GM12878 (cell line): ENCODE data around the gene SPINK4. TPM values are rescaled to one million over a fixed set of nuclear protein-coding genes. Genes with fewer than 3 reads are reported as not detected.
A peak's percentile ranks its signal among the peaks of the same experiment; 100 is the strongest.

Source experiments
- ATAC-seq: fragments of 200-7000 bp; cut with Tn5 transposase; 3 replicates; pipeline ENCODE4 v1.9.1; 2020; ENCODE audit warnings: mild to moderate bottlenecking, moderate library complexity
- BruUV-seq: library from RNA; stranded (reverse); fragments of 400-500 nt; replicated peaks from 2 replicates; lab custom pipeline; 2021; lab: Mats Ljungman, UMichigan
- CTCF ChIA-PET: fragments of 300-600 bp; sonication (Branson Sonifier 250); formaldehyde crosslinking; extraction: SDS; loops from one replicate; lab custom pipeline; 2021; ENCODE audit warnings: inconsistent platforms; lab: Yijun Ruan, JAX
- POLR2A ChIA-PET: fragments of 350-600 bp; formaldehyde crosslinking; extraction: SDS; loops from one replicate; lab custom pipeline; 2021; ENCODE audit warnings: inconsistent platforms; lab: Charles Lee
- RAD21 ChIA-PET: fragments of 300-600 bp; sonication (Branson Sonifier 250); formaldehyde crosslinking; loops from one replicate; lab custom pipeline; 2023; ENCODE audit warnings: antibody characterized with exemption; ENCODE audit not compliant: unreplicated experiment; lab: Charles Lee
- SMC1A ChIA-PET: fragments of 300-600 bp; sonication (Branson Sonifier 250); formaldehyde crosslinking; loops from one replicate; lab custom pipeline; 2023; ENCODE audit not compliant: unreplicated experiment, uncharacterized antibody; lab: Charles Lee
- DNase-seq: peaks from one replicate; pipeline ENCODE4 v3.0.0-alpha.2; 2011; ENCODE audit warnings: low read depth, low spot score
- FAIRE-seq: peaks from 3 replicates; lab custom pipeline; 2011; peaks lifted over from hg19 to GRCh38; lab: Jason Lieb, UNC
- H2AFZ ChIP-seq: 2 replicates; pipeline ENCODE4 v1.6.0; 2011; ENCODE audit warnings: low read depth, low read length, control low read depth; ENCODE audit not compliant: control insufficient read depth
- H3K27ac ChIP-seq: 2 replicates; pipeline ENCODE4 v1.5.1; 2011; ENCODE audit warnings: control low read depth; ENCODE audit not compliant: control insufficient read depth, insufficient read depth
- H3K27me3 ChIP-seq, 2 experiments: replicated peaks in 1 of 2; 2 replicates each; pipeline versions ENCODE4 v1.6.0 to v1.6.1; 2011; ENCODE audit warnings: low read length in 1 of 2; ENCODE audit not compliant: control insufficient read depth in 2 of 2, insufficient read depth in 2 of 2
- H3K36me3 ChIP-seq, 2 experiments: 2 replicates each; pipeline ENCODE4 v1.5.1; 2011; ENCODE audit warnings: low read length in 1 of 2; ENCODE audit not compliant: control insufficient read depth in 2 of 2, insufficient read depth in 2 of 2
- H3K4me1 ChIP-seq: 2 replicates; pipeline ENCODE4 v1.6.1; 2011; ENCODE audit warnings: mild to moderate bottlenecking, low read length, moderate library complexity, mixed read lengths; ENCODE audit not compliant: control insufficient read depth, insufficient read depth
- H3K4me2 ChIP-seq: 2 replicates; pipeline ENCODE4 v1.6.0; 2011; ENCODE audit warnings: control low read depth; ENCODE audit not compliant: control insufficient read depth, insufficient read depth
- H3K4me3 ChIP-seq: fragments of 200-600 bp; sonication (generic); 2 replicates; pipeline ENCODE4 v1.5.1; 2016
- H3K79me2 ChIP-seq: 2 replicates; pipeline ENCODE4 v1.6.0; 2011; ENCODE audit warnings: low read length; ENCODE audit not compliant: control insufficient read depth, insufficient read depth
- H3K9ac ChIP-seq: 2 replicates; pipeline ENCODE4 v1.8.0; 2011; ENCODE audit warnings: low read length, control low read depth, mixed read lengths; ENCODE audit not compliant: control insufficient read depth, insufficient read depth
- H3K9me3 ChIP-seq: replicated peaks from 3 replicates; pipeline ENCODE4 v1.5.1; 2011; ENCODE audit warnings: mild to moderate bottlenecking, low read length; ENCODE audit not compliant: control insufficient read depth, insufficient read depth
- H4K20me1 ChIP-seq: 2 replicates; pipeline ENCODE4 v1.6.0; 2011; ENCODE audit not compliant: control insufficient read depth, insufficient read depth
- ATF2 ChIP-seq: IDR thresholded peaks from 2 replicates; pipeline ENCODE4 v1.6.1; 2012; ENCODE audit warnings: low read length, inconsistent platforms
- CREM ChIP-seq: IDR thresholded peaks from 2 replicates; pipeline ENCODE4 v1.6.1; 2014; ENCODE audit warnings: antibody characterized with exemption, low read depth
- IKZF2 ChIP-seq, 2 experiments: fragments of 450-650 bp; IDR thresholded peaks; 2 replicates each; pipeline ENCODE4 v1.6.1; 2017; ENCODE audit warnings: mild to moderate bottlenecking in 2 of 2, moderate library complexity in 2 of 2
- MXI1 ChIP-seq: fragments of 150-350 bp; IDR thresholded peaks from 2 replicates; pipeline ENCODE4 v1.6.1; 2011; ENCODE audit warnings: low read depth, mild to moderate bottlenecking, inconsistent platforms, low read length, improper control_type of control experiment
- MYB ChIP-seq: fragments of 150-350 bp; IDR thresholded peaks from 2 replicates; pipeline ENCODE4 v1.6.1; 2014; ENCODE audit warnings: mild to moderate bottlenecking, low read depth, low read length, borderline replicate concordance
- POLR2A ChIP-seq: IDR thresholded peaks from 2 replicates; pipeline ENCODE4 v1.6.1; 2011; ENCODE audit warnings: low read depth, mild to moderate bottlenecking, low read length
- YY1 ChIP-seq: IDR thresholded peaks from 2 replicates; pipeline ENCODE4 v1.6.1; 2011; ENCODE audit warnings: low read depth, mild to moderate bottlenecking, low read length
- ZBTB33 ChIP-seq: fragments of 450-650 bp; IDR thresholded peaks from 2 replicates; pipeline ENCODE4 v1.6.1; 2017; ENCODE audit warnings: mild to moderate bottlenecking
- WGBS: methylation state at CpG from one replicate; pipeline ENCODE4 v1.1.6; 2016; ENCODE audit warnings: low lambda C conversion rate; ENCODE audit not compliant: insufficient replicate concordance, insufficient coverage; ENCODE audit errors: missing lambda C conversion rate; 5-methylcytosine and 5-hydroxymethylcytosine counted together
- in situ Hi-C: fragments of 300-500 bp; cut with MboI; formaldehyde crosslinking; loops from 9 replicates; pipeline ENCODE4 v1.14.3; 2018; ENCODE audit warnings: mixed read lengths
- intact Hi-C: fragments of 100-400 bp; cut with micrococcal nuclease; formaldehyde crosslinking; loops from one replicate; pipeline ENCODE4 v1.14.2; 2022; ENCODE audit not compliant: unreplicated experiment
- polyA plus RNA-seq, 11 experiments: library from polyadenylated mRNA; depleted of rRNA in 4 of 11; unstranded in 6 of 11; stranded (reverse) in 5 of 11; fragments of >200 nt; fragmentation: Nextera tagmentation in 4 of 11; fragmentation: Illumina TruSeq in 1 of 11; extraction: Ambion mirVana in 4 of 11; extraction: Trizol in 1 of 11; gene quantifications; 1 replicate in 1 of 11; 2 replicates in 10 of 11; pipeline versions ENCODE4 v1.2.1 to v1.2.3, GENCODE V29; 2011 to 2016; ENCODE audit warnings: inconsistent platforms in 2 of 11, missing spikeins in 2 of 11, low read depth in 1 of 11
- total RNA-seq, 4 experiments: library from RNA; depleted of rRNA in 3 of 4; stranded (reverse); fragments of >200 nt in 3 of 4; fragmentation: Illumina TruSeq in 1 of 4; extraction: Trizol in 1 of 4; gene quantifications; 2 replicates each; pipeline versions ENCODE4 v1.2.1 to v1.2.3, GENCODE V29; 2013 to 2021

The SPINK4 gene
- total and polyA plus RNA-seq, 10 of the 15 experiments (the other 5 are each of a cell fraction or from before 2014, with no cell fraction given): not detected

GRCh38 chr9:33263131-33264002, 23.4 kb downstream of the SPINK4 start:
- DNase-seq (no peak), FAIRE-seq (no peak), ATAC-seq (peak; percentile 12)
- H3K27ac ChIP-seq: peak overlapping the region; percentile 86
- intact Hi-C loops (loop anchor here (1.0 kb wide), 2 partner anchors 27 to 187 kb away; partner anchors contain the start of genes NFX1 and SMU1), in situ Hi-C loops (no loop called here)
- peak overlapping the region; percentile 84; the same call in 1 of the 2 replicates for H2AFZ ChIP-seq
- no peaks in the 10 kb centered on the region for H4K20me1 ChIP-seq
- H3K79me2 ChIP-seq: peaks cover 67% of the 10 kb centered on the region
- no peaks in the 10 kb centered on the region for H3K9me3 ChIP-seq
- WGBS: 1% methylated on average over 25 of the region's 25 CpGs
- no TSS peak for BruUV-seq
- POLR2A ChIA-PET: interaction anchor here (0.7 to 1.5 kb wide), 6 partner anchors 10 to 265 kb away, joined by 3 to 6 read pairs (median 4); partner anchors contain the start of genes DNAJA1 and NFX1
- CTCF ChIA-PET: interaction anchor here (0.6 to 1.9 kb wide), 7 partner anchors 23 to 331 kb away, joined by 3 to 7 read pairs (median 3); partner anchors contain the start of gene B4GALT1
- H3K4me3 ChIP-seq: peak overlapping the region; percentile 94
- RAD21 ChIA-PET: interaction anchor here (2.0 to 2.2 kb wide), 2 partner anchors 37 to 61 kb away, joined by 4 to 11 read pairs; no protein-coding TSS in a partner anchor
- H3K4me1 ChIP-seq: peaks cover 8% of the 10 kb centered on the region
- H3K4me2 ChIP-seq: peak overlapping the region; percentile 78
- TF ChIP-seq ZBTB33 (no peak), MXI1 (peak; percentile 85; the same call in 1 of the 2 replicates), CREM (0 out of 2 replicates have a peak, but pooled peaks have one; percentile 17), ATF2 (no peak), POLR2A (0 out of 2 replicates have a peak, but pooled peaks have one; percentile 5), IKZF2 (IDR thresholded peaks at IDR 0.05) (0 out of 4 replicates have a peak, but pooled peaks of 1 of the 2 experiments have one; percentile 6), YY1 (no peak), MYB (no peak)
- peaks cover 0 to 21% of the 10 kb centered on the region in 2 experiments; a peak in 3 of 4 replicates for H3K36me3 ChIP-seq
- peak overlapping the region; percentile 91 for H3K9ac ChIP-seq
- H3K27me3 ChIP-seq: no peaks in the 10 kb centered on the region
- SMC1A ChIA-PET: interaction anchor here (1.3 to 1.6 kb wide), 3 partner anchors 10 to 37 kb away, joined by 3 to 4 read pairs (median 3); no protein-coding TSS in a partner anchor
